ENCODE data around the gene XAB2.
"Not testable (repeated sequence)": the region's sequence is repeated elsewhere in the genome, so short reads cannot be mapped to it uniquely, and the experiment has no call there.

The XAB2 gene

DNA sequence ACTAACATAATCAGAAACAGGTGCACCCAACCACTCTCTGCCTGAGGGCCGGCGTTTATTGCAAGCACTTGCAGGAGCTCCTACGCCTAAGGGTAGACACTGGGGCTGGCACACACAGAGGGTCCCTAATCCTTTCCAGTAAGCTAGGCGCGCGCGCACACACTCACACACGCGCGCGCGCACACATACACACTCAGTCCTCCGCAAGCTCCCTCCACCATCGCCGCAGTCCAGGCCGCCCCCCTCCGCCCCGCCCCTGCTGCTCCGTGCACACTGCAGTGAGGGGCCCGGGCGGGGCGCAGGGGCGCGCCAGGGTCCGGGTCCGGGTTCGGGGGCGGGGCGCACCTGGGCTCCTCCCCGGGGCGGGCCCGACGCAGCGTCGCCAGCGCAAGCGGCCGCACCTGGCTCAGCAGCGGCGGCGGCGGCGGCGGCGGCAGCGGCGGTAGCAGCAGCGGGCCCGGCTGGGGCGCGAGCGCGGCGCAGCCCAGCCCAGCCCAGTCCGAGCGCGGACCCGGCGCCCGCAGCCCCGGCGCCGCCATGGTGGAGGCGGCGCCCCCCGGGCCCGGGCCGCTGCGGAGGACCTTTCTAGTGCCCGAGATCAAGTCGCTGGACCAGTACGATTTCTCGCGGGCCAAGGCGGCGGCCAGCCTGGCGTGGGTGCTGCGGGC lies 33.7 kb downstream of the XAB2 start, which contains the start of gene CAMSAP3:
Gene CAMSAP3, plus strand, starts transcription at position 398 of the 668 bp plus-strand sequence. Its CDS starts 140 bp downstream, at position 538.
- Histone ChIP-seq H3K27me3 (replicated peaks in 2 of 5; ENCODE audit: control insufficient read depth in 4 of 5, insufficient read depth in 5 of 5, low read length in 4 of 5) (peaks cover 0 to 44% (median 21%) of the 10 kb centered on the region in 5 experiments), H3K4me3 (ENCODE audit: control insufficient read depth in 1 of 7, extremely low read depth in 1 of 7, insufficient read depth in 4 of 7, low read depth in 2 of 7, low read length in 6 of 7) (peak within 1 kb of the TSS; percentile 28 to 70 (median 48)), H3K27ac (ENCODE audit: insufficient read depth in 1 of 2, low read depth in 1 of 2, low read length in 2 of 2, poor library complexity in 1 of 2, severe bottlenecking in 2 of 2) (no peak within 1 kb of the TSS), H3K36me3 (ENCODE audit: control insufficient read depth in 4 of 4, insufficient read depth in 4 of 4, low read length in 3 of 4) (no peaks in the 10 kb centered on the region), H3K4me1 (ENCODE audit: control extremely low read depth in 1 of 4, control insufficient read depth in 4 of 4, insufficient read depth in 4 of 4, low read length in 3 of 4) (peaks cover 0 to 13% (median 8%) of the 10 kb centered on the region in 4 experiments), H3K9me3 (ENCODE audit: control extremely low read depth in 1 of 5, control insufficient read depth in 4 of 5, insufficient read depth in 2 of 5, low read depth in 1 of 5, low read length in 4 of 5) (no peaks in the 10 kb centered on the region)
- ChIA-PET CTCF (interaction anchor here (0.9 kb wide), 1 partner anchor 27 kb away, joined by 3 read pairs; no protein-coding TSS in a partner anchor), POLR2A (interaction anchor here (0.5 kb wide), 1 partner anchor 11 kb away, joined by 3 read pairs; no protein-coding TSS in a partner anchor)
- peak; percentile 34 to 74 (median 58) for DNase-seq
- 0% methylated on average over 52 of the region's 78 CpGs for WGBS (ENCODE audit: insufficient coverage)

DNA sequence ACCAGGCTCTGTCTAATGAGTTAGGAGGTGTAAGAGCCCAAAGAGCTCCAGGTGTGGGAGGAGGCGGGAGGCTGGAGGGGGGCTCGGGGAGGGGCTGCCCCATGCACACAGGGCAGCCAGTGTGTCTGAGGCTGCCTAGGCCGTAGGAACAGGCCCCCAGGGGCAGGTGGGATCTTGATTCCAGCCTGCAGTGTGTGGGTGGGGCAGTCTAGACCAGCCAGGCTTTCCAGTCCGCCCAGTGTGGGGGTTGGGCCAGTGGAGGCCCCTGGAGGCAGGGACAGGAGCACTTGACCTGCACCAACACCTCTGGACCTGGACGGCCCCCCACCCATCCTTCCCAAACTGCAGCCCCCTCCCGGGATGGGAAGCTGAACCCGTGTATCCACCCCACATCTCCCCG lies 39.1 kb downstream of the XAB2 start:
- CTCF ChIA-PET, result no interaction called here
- no peak overlapping the region for H3K27ac ChIP-seq (ENCODE audit: insufficient read depth in 1 of 2, low read depth in 1 of 2, low read length in 2 of 2, poor library complexity in 1 of 2, severe bottlenecking in 2 of 2)
- no peaks in the 10 kb centered on the region for H3K9me3 ChIP-seq (ENCODE audit: control extremely low read depth in 1 of 5, control insufficient read depth in 4 of 5, insufficient read depth in 2 of 5, low read depth in 1 of 5, low read length in 4 of 5)
- 70% methylated on average over 7 of the region's 8 CpGs for WGBS (ENCODE audit: insufficient coverage)
- peaks cover 0 to 2% (median 1%) of the 10 kb centered on the region in 4 experiments for H3K4me1 ChIP-seq (ENCODE audit: control extremely low read depth in 1 of 4, control insufficient read depth in 4 of 4, insufficient read depth in 4 of 4, low read length in 3 of 4)
- H3K4me3 ChIP-seq (ENCODE audit: control insufficient read depth in 1 of 7, extremely low read depth in 1 of 7, insufficient read depth in 4 of 7, low read depth in 2 of 7, low read length in 6 of 7), result no peak overlapping the region
- H3K36me3 ChIP-seq (ENCODE audit: control insufficient read depth in 4 of 4, insufficient read depth in 4 of 4, low read length in 3 of 4), result no peaks in the 10 kb centered on the region
- H3K27me3 ChIP-seq (replicated peaks in 2 of 5; ENCODE audit: control insufficient read depth in 4 of 5, insufficient read depth in 5 of 5, low read length in 4 of 5), result peaks cover 0 to 17% (median 5%) of the 10 kb centered on the region in 5 experiments
- POLR2A ChIA-PET, result no interaction called here
- DNase-seq, result no peak

DNA sequence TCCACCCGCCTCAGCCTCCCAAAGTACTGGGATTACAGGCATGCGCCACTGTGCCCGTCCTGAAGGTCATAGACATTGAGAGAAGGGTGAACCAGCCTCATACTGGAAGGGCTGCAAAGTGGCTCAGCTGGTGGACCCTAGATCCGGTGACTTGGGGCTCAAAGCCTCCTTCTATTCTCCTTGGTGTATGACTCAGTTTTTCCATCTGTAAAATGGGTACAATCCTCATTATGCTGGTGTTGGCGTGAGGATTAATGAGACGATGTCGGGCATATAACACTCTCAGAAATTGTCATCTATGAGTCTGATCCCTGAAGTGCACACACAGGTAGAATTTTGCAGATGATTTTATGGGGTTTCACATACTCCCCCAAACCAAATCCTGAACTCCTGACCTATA lies 39.5 kb downstream of the XAB2 start:
- no peaks in the 10 kb centered on the region for H3K9me3 ChIP-seq (ENCODE audit: control extremely low read depth in 1 of 5, control insufficient read depth in 4 of 5, insufficient read depth in 2 of 5, low read depth in 1 of 5, low read length in 4 of 5)
- H3K27ac ChIP-seq (ENCODE audit: insufficient read depth in 1 of 2, low read depth in 1 of 2, low read length in 2 of 2, poor library complexity in 1 of 2, severe bottlenecking in 2 of 2), result no peak overlapping the region
- no peak for DNase-seq
- WGBS (ENCODE audit: insufficient coverage), result 100% methylated on average over 4 of the region's 7 CpGs
- ChIA-PET POLR2A (no interaction called here), CTCF (no interaction called here)
- no peak overlapping the region for H3K4me3 ChIP-seq (ENCODE audit: control insufficient read depth in 1 of 7, extremely low read depth in 1 of 7, insufficient read depth in 4 of 7, low read depth in 2 of 7, low read length in 6 of 7)
- peaks cover 0 to 12% (median 4%) of the 10 kb centered on the region in 5 experiments for H3K27me3 ChIP-seq (replicated peaks in 2 of 5; ENCODE audit: control insufficient read depth in 4 of 5, insufficient read depth in 5 of 5, low read length in 4 of 5)
- no peaks in the 10 kb centered on the region for H3K4me1 ChIP-seq (ENCODE audit: control extremely low read depth in 1 of 4, control insufficient read depth in 4 of 4, insufficient read depth in 4 of 4, low read length in 3 of 4)
- no peaks in the 10 kb centered on the region for H3K36me3 ChIP-seq (ENCODE audit: control insufficient read depth in 4 of 4, insufficient read depth in 4 of 4, low read length in 3 of 4)

DNA sequence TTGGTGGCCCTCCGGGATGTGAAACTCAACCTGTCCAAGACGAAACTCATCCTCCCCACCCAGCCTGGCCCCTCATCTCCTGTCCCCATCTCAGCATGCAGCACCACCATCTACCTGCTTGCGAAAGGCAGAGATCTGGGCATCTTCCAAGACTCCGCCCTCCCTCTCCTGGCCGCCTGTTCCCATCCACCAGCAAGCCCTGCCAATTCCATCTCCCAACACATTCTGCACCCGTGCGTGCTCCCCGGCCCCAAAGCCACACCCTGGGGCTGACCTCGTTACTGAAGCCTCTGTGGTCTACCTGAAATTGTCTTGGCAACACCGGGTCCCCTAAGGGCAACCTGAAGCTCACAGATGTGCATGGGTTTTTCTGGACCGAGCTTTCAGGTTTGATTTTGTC lies 46.9 kb downstream of the XAB2 start:
- Histone ChIP-seq H3K27ac (ENCODE audit: insufficient read depth in 1 of 2, low read depth in 1 of 2, low read length in 2 of 2, poor library complexity in 1 of 2, severe bottlenecking in 2 of 2) (no peak overlapping the region), H3K4me1 (ENCODE audit: control extremely low read depth in 1 of 4, control insufficient read depth in 4 of 4, insufficient read depth in 4 of 4, low read length in 3 of 4) (no peaks in the 10 kb centered on the region), H3K36me3 (ENCODE audit: control insufficient read depth in 4 of 4, insufficient read depth in 4 of 4, low read length in 3 of 4) (no peaks in the 10 kb centered on the region), H3K4me3 (ENCODE audit: control insufficient read depth in 1 of 7, extremely low read depth in 1 of 7, insufficient read depth in 4 of 7, low read depth in 2 of 7, low read length in 6 of 7) (no peak overlapping the region), H3K9me3 (ENCODE audit: control extremely low read depth in 1 of 5, control insufficient read depth in 4 of 5, insufficient read depth in 2 of 5, low read depth in 1 of 5, low read length in 4 of 5) (no peaks in the 10 kb centered on the region), H3K27me3 (replicated peaks in 2 of 5; ENCODE audit: control insufficient read depth in 4 of 5, insufficient read depth in 5 of 5, low read length in 4 of 5) (peaks cover 0 to 5% (median 0%) of the 10 kb centered on the region in 5 experiments)
- CTCF ChIA-PET, result interaction anchor here (1.3 kb wide), 1 partner anchor 14 kb away, joined by 4 read pairs; no protein-coding TSS in a partner anchor
- WGBS (ENCODE audit: insufficient coverage), result 75% methylated on average over 7 of the region's 11 CpGs
- no peak for DNase-seq
- POLR2A ChIA-PET, result no interaction called here

DNA sequence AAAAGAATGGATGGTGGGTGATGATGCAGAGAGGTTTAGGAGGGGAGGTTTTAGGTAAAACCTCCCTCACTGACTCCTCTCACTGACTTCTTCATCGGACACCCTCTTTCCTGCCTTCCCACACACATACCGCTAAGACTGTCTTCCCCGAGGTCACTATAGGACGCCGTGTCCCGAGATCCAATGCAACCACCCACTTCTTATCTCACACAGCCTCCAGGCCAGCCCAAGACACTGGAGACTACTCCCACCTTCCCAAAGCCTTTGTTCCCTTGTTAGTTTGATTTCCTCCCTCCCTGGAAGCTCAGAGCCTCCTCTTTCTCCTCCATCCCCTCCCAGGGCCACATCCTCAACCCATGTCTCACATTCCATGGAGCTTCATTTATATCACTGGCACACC lies 50.2 kb downstream of the XAB2 start:
- Histone ChIP-seq H3K4me3 (ENCODE audit: control insufficient read depth in 1 of 7, extremely low read depth in 1 of 7, insufficient read depth in 4 of 7, low read depth in 2 of 7, low read length in 6 of 7) (no peak overlapping the region), H3K27me3 (replicated peaks in 2 of 5; ENCODE audit: control insufficient read depth in 4 of 5, insufficient read depth in 5 of 5, low read length in 4 of 5) (peaks cover 0 to 5% (median 0%) of the 10 kb centered on the region in 5 experiments), H3K27ac (ENCODE audit: insufficient read depth in 1 of 2, low read depth in 1 of 2, low read length in 2 of 2, poor library complexity in 1 of 2, severe bottlenecking in 2 of 2) (no peak overlapping the region), H3K4me1 (ENCODE audit: control extremely low read depth in 1 of 4, control insufficient read depth in 4 of 4, insufficient read depth in 4 of 4, low read length in 3 of 4) (peaks cover 0 to 3% (median 0%) of the 10 kb centered on the region in 4 experiments), H3K36me3 (ENCODE audit: control insufficient read depth in 4 of 4, insufficient read depth in 4 of 4, low read length in 3 of 4) (no peaks in the 10 kb centered on the region), H3K9me3 (ENCODE audit: control extremely low read depth in 1 of 5, control insufficient read depth in 4 of 5, insufficient read depth in 2 of 5, low read depth in 1 of 5, low read length in 4 of 5) (no peaks in the 10 kb centered on the region)
- DNase-seq, result no peak
- CTCF ChIA-PET, result interaction anchor here (1.2 kb wide), 1 partner anchor 221 kb away, joined by 3 read pairs; no protein-coding TSS in a partner anchor
- POLR2A ChIA-PET, result no interaction called here
- 93% methylated on average over 6 of the region's 6 CpGs for WGBS (ENCODE audit: insufficient coverage)

DNA sequence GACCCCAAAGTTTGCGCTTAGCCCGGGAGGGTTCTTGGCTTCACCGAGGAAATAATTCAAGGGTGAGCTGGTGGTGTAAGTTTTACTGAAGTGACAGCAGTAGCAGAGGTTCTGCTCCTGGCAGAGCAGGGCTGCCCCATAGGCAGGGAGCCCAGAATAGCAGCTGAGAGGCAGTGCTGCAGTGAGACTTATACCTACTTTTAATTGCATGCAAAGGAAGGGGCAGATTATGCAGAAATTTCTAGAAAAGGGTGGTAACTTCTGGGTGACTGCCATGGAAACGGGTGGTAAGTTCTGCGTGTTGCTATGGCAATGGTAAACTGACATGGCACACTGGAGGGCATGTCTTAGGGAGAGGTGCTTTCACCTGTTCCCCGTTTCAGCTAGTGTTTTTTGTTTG lies 51.2 kb downstream of the XAB2 start:
- ChIA-PET POLR2A (no interaction called here), CTCF (interaction anchor here (1.4 kb wide), 1 partner anchor 10 kb away, joined by 3 read pairs; no protein-coding TSS in a partner anchor)
- H3K27me3 ChIP-seq (replicated peaks in 2 of 5; ENCODE audit: control insufficient read depth in 4 of 5, insufficient read depth in 5 of 5, low read length in 4 of 5), result peaks cover 0 to 5% (median 0%) of the 10 kb centered on the region in 5 experiments
- H3K9me3 ChIP-seq (ENCODE audit: control extremely low read depth in 1 of 5, control insufficient read depth in 4 of 5, insufficient read depth in 2 of 5, low read depth in 1 of 5, low read length in 4 of 5), result no peaks in the 10 kb centered on the region
- DNase-seq, result no peak
- no peaks in the 10 kb centered on the region for H3K36me3 ChIP-seq (ENCODE audit: control insufficient read depth in 4 of 4, insufficient read depth in 4 of 4, low read length in 3 of 4)
- no peak overlapping the region for H3K4me3 ChIP-seq (ENCODE audit: control insufficient read depth in 1 of 7, extremely low read depth in 1 of 7, insufficient read depth in 4 of 7, low read depth in 2 of 7, low read length in 6 of 7)
- peaks cover 0 to 3% (median 0%) of the 10 kb centered on the region in 4 experiments for H3K4me1 ChIP-seq (ENCODE audit: control extremely low read depth in 1 of 4, control insufficient read depth in 4 of 4, insufficient read depth in 4 of 4, low read length in 3 of 4)
- 76% methylated on average over 5 of the region's 6 CpGs for WGBS (ENCODE audit: insufficient coverage)
- no peak overlapping the region for H3K27ac ChIP-seq (ENCODE audit: insufficient read depth in 1 of 2, low read depth in 1 of 2, low read length in 2 of 2, poor library complexity in 1 of 2, severe bottlenecking in 2 of 2)

DNA sequence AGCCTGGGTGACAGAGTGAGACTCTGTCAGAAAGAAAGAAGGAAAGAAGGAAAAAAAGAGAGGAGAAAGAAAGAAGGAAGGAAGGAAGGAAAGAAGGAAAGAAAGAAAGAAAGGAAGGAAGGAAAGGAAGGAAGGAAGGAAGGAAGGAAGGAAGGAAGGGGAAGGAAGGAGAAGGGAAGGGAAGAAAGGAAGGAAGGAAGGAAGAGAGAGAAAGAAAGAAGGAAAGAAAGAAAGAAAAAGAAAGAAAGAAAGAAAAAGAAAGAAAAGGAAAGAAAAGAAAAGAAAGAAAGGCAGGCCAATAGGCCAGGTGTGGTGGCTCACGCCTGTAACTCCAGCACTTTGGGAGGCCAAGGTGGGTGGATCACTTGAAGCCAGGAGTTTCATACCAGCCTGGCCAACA lies 51.9 kb downstream of the XAB2 start:
- H3K4me3 ChIP-seq (ENCODE audit: control insufficient read depth in 1 of 7, extremely low read depth in 1 of 7, insufficient read depth in 4 of 7, low read depth in 2 of 7, low read length in 6 of 7); H3K9me3 ChIP-seq (ENCODE audit: control extremely low read depth in 1 of 5, control insufficient read depth in 4 of 5, insufficient read depth in 2 of 5, low read depth in 1 of 5, low read length in 4 of 5); H3K4me1 ChIP-seq (ENCODE audit: control extremely low read depth in 1 of 4, control insufficient read depth in 4 of 4, insufficient read depth in 4 of 4, low read length in 3 of 4); H3K27ac ChIP-seq (ENCODE audit: insufficient read depth in 1 of 2, low read depth in 1 of 2, low read length in 2 of 2, poor library complexity in 1 of 2, severe bottlenecking in 2 of 2); H3K36me3 ChIP-seq (ENCODE audit: control insufficient read depth in 4 of 4, insufficient read depth in 4 of 4, low read length in 3 of 4); H3K27me3 ChIP-seq (replicated peaks in 2 of 5; ENCODE audit: control insufficient read depth in 4 of 5, insufficient read depth in 5 of 5, low read length in 4 of 5); DNase-seq: not testable (repeated sequence)
- POLR2A ChIA-PET, result interaction anchor here (0.7 kb wide), 1 partner anchor 1780 kb away, joined by 5 read pairs; no protein-coding TSS in a partner anchor
- CTCF ChIA-PET, result interaction anchor here (1.4 kb wide), 2 partner anchors 9 to 101 kb away, joined by 3 read pairs; no protein-coding TSS in a partner anchor
- 75% methylated on average over 1 of the region's 1 CpG for WGBS (ENCODE audit: insufficient coverage)
